SHP77 treated with DMSO at 0.1 percent for 48 hours (cell line): ENCODE results near the gene NFASC.
A peak's percentile ranks its signal among the peaks of the same experiment; 100 is the strongest.

Source experiments
- DNase-seq: peaks from one replicate; lab custom pipeline; 2025; lab: John Stamatoyannopoulos, UW

Gene NFASC

DNA sequence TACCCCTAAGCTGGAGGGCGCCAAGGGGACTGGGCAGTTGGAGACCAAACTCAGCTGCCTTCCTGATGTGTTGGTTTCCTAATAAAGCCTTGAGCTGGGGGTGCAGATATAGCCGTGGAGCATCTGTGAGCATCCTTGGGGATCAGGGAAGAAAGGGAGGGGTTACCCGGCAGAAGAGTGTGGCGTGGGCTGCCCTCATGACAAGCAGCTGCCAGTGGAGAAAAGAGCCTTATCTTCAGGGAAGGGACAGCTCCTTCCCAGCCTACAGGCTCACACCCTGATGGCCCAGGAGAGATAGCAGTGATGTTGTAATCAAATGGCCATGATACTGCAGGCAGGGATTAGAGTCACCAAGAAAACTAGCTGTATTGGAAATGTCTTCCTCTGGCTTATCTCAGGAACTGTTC lies 10.8 kb upstream of the NFASC start:
- no peak for DNase-seq

DNA sequence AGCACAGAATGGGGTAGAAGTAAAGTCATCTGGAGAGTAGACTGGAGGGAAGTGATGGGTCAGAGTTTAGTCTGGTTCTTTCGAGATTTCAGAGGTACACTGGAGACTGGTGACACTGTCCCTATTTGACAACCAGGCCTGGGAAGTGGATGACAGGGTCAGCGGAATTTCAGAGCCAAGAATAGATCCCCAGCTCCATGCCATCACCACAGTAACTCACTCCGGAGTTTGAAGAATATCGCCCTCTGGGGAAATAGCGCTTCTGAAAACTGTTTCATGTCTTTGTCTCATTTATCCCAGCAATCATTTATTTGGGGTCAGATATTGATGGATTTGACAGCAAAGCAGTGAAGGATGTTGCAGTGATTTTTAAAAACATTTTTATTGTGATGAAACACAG lies 7.6 kb upstream of the NFASC start:
- no peak for DNase-seq

DNA sequence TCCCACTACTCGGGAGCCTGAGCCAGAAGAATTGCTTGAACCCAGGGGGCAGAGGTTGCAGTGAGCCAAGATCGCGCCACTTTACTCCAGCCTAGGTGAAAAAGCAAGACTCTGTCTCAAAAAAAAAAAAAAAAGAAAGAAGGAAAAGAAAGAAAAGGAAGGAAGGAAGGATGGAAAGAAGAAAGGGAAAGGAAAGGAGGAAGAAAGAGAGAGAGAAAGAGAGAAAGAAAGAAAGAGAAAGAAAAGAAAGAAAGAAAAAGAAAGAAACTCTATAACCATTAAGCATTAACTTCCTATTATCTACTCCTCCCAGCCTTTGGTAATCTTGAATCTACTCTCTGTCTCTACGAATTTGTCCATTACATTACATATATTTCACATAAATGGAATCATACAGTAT lies 6.9 kb upstream of the NFASC start:
- no peak for DNase-seq

DNA sequence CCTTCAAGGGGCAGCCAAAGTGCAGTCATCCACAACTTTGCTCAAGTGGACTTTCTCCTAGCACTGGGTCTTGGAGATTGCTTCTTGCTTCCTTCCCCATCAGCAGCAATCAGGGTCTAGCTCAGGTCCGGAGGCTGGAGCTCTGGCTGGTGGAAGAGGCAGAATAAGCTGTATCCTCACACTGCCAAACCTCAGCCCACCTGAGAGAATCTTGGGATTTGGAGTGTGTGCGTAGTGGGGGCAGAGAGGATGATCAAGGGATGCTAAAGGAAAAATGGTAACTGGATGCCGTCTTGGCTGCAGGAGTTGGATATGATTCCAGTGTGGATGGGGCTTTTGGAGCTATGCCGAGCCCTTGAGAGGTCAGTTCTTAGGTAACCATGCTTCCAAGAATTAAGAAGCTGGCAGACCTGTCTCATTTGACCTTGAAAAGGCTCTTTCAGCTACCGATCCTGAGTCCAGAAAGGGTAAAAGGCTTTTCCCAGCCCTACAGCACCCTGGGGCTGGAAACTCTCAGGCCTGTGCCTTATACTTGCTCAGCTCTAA lies 4.5 kb upstream of the NFASC start:
- no peak for DNase-seq

DNA sequence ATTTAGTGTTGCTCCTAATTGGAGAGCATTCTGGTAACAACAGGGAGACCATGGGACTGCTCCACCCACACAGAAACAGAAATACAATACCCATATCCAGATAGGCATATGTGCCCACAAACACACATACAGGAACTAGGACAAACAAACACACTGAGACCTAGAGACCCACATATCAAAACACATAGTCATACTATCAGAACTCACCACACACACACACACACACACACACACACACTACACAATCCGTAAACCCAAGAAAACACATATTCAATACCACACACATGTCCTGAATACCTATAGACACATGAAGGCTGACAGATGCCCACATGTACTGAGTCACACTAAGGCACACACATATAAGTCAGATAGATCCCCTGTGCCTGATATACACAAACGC lies 3.5 kb upstream of the NFASC start:
- DNase-seq = no peak

DNA sequence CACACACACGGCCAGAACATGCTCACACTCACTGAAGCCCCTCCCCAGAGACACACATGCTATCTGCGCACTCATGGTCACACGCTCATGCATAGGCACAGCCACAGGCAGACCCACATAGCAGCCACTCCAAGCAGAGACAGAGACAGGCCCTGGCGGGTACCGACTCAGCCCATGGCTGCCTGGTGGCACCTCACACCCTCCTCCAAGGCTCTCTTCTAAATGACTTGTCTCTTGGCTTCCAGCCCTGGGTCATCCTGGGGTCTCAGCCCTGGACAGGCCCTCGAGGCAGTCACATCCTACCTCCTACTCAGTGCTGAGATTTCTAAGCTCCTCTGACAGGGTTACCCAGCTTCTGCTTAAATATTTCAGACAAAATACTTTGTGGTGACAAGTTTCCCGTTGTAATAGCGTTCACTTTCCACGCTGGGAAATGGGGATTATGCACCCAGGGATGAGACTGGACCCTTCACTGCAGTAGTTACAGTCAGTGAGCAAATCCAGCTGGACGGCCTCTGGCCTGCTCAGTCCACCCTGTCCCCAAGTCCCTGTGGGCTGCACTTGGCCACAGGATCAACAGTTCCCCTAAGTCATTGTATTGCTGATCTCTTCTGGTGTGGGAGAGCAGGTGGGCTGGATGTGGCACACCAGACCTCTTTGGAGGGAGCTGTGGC lies 2.9 kb upstream of the NFASC start:
- DNase-seq = no peak

DNA sequence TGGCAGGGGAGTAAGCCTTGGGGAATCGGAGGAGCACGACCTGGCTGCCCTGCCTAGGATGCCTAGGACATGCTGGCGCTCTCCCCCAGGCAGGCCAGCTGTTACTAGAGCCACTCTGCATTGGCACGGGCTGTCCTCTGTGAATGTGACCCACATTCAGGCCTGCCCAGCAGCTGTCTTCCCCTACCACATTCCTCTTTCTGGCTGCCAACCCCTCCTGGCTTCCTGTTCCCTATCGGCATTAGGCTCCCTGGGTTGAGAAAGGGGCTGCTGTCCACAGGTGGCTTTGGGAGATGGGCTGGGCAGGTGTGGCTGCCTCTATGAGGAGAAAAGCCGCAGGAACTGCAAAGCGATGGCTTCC lies 2.3 kb upstream of the NFASC start:
- no peak for DNase-seq

DNA sequence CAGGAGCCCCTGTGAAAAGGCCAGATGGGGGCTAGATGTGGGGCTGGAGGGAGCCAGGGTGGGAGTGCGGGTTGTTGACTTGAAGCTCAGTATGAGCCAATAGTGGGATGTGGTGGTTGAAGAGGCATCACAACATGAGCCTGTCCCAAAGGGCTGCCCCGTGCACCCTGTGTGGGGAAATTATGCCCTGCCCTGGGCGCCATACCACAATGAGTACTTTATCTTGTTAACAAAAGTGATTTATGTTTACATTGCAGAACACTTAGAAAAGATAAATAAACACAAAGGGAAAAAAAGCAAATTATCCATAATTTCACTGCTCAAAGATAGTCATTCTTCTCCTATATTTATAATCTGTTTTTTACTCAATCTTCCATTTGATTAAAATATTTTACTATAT lies 1.6 kb upstream of the NFASC start:
- no peak for DNase-seq

DNA sequence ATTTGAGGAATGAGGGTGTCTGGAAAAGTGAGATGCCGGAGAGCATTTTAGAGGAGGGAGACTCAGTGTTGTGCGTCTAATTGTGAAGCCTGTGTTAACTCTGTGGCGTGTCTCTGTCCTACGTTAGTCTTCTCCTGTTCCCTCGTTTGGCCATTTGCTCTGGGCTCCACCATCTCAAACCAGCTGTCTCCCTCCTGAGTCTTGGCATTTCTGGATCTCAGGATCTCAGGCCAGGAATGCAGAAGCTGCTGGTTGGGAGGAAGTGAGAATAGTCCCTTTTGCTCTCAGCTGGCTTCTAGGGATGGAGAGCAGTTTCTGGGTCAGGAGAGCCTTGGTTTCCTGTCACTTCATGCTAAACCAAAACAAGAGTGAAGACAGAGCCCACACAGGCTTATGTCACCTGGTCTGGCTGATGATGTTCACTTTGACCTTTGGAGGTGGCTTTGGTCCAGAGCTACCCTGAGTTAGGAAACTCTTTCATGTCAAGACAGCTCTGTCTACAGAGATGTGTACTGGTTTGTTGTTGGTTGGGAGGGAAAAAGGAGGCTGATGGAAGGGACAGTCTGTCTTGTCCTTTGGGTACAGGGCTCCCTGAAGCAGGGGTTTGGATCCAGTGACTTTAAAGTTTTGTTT lies 859 bp downstream of the NFASC start:
- DNase-seq = no peak

DNA sequence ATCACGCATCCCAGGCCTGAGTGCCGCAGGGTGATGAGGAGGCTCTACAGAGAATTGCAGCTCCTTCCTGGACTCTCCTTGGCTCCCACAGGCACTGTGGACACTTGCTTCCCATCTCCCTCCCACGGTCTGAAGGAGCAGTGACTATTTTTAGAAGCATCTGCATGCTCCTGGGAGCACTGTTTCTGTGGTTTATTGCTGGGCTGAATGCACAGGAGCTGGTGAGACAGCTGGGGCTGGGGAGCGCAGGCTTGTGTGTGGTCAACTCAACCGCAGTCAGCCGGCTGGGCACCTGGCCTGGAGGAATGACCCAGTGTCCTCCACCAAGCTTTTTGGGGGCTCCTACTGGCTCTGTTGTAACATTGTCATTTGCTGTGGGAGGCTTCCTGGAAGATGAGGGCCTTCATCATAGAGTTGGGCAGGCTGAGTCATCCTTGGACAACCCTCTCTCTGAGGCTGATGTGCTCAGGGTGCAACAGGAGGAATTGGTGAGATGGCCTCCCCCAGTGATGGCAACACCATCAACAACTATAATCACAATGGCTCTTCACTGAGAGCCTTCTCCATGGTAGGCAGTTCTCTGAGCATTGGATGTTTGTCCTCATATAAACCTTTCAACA lies 1.7 kb downstream of the NFASC start:
- no peak for DNase-seq

DNA sequence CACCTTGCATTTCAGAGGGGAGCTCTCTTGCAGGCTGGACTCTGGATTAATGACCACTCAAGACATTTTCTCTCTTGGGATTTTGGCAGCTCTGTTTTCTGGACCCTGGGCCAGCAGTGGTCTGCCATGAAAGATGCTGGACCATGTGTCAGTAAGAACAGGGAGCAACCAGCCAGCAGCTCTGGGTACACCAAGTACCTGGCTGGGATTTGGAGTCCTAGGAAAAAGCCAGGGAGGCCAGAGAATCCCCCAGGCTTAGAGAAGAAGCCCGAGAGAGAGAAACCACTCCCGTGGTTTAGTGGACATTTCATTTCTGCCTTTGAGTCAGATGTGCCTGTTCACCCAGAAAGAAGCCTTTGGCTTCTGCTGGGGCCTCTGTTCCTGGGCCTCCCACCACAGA lies 2.5 kb downstream of the NFASC start:
- DNase-seq = no peak

DNA sequence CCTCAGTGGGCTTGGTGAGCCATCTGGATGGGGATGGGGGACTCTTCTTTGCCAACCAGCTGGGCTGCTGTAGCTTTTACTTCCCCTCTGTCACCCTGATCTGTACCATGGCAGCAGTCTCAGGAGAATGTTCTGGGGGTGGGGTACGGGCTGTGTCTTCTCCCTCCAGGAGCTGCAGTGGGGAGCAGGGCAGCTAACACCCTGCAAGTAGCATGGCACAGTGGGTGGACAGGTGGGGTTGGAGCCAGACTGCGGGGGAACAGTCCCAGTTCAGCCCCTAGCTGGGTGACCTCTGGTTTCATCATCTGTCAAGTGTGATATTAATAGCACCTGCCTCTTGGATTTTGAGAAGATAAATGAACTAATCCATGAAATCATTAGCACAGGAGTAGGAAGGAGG lies 3.1 kb downstream of the NFASC start:
- DNase-seq = no peak

DNA sequence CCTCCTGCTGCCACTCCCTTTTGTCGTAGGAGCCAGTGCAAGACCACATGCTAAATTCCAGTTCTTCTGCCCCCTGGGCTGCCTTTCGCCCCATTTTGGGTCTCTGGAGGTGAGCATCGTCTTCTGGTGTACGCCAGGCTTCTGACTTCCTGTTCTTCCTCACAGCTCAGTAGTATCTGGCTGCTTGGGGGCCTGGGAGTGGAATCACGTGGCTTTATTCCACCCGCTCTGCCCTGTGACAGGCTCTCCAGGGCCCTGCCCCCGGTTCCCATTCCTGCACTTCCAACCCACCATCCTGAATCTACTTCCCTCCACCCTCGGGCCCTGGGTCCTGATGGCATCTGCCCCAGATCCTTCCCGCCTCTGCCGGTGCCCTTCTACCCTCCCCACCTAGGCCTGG lies 3.6 kb downstream of the NFASC start:
- DNase-seq = no peak

DNA sequence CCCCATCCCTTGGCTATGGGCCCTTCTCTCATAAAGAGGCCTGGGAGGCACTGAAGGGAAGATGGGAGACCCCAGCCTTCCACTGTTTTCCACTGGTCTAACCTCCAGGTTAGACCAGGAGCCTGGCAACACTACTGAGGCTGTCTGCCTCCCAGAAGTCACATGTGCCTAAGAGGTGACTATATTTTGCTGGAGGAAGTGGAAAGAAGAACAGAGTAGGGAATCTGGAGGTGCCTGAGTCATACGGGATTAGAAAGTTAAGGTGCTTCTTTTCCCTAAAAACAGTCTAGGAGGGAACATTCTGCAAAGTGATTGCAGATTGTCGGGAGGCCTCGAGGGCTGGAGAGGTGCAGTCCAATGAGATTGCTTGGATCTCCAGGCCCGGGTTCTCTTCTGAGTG lies 4.6 kb downstream of the NFASC start:
- no peak for DNase-seq

DNA sequence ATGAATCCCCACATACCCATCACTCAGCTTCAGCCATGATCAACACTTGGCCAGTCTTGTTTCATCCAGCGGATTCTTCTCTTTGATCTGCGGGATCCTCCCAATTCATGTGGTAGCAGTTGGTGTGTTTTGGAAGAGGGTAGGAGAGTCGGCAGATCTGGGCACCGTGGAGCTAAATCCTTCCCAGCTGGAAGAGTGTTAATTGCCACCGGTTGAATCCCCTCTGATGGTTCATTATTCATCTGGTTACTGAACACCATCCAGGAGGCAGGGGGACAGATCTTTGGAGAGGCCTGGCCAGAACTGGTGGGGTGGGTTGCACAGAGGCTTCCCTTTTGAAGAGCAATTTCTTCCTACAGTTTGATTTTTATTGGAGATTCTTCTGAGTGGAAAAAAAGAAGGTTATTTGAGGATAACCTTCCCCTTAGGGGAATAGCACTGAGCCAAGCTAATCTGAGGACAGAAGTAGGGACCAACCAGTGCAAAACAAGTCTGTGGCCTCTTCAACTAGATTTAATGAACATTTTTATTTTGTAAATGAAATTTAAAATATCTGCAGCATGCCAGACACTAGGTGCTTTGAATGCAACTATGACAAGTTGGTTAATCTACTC lies 8.1 kb downstream of the NFASC start:
- no peak for DNase-seq

DNA sequence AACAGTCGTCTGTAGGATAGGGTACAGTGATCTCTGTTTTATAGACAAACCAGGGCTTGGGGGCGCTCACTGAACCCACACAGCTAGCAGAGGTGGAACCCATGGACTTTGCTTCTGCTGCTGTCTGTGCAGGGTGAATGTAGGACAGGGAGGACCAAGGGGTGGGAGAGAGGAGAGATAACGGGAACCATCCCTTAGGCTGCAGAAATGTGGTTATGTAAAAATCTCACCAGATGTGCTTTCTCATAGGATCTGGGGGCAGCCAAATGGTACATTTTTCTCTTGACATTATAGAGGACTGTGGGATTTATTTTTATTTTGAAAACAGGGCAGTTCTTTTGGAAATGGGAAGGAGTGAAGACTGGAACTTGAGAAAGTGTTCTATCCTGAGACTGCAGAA lies 8.7 kb downstream of the NFASC start:
- no peak for DNase-seq

DNA sequence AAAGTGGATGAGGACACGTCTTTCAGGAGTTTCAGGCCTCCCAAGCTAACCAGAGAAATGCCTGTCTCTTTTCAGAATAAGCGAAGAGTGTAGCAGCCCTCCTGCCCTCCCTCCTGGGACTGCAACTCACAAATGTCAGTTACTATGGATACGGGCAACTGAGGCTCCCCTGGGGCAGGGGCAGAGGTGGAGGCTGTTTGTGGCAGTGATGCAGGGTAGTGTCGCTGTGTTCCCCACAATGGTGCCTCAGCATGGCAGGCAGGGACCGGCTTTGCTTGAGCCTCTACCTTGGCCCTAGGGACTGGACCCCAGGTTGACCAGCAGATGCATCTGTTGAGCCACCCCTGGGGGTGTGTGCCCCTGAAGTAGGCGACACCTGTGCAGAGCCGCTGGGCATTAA lies 10.2 kb downstream of the NFASC start:
- DNase-seq = no peak

DNA sequence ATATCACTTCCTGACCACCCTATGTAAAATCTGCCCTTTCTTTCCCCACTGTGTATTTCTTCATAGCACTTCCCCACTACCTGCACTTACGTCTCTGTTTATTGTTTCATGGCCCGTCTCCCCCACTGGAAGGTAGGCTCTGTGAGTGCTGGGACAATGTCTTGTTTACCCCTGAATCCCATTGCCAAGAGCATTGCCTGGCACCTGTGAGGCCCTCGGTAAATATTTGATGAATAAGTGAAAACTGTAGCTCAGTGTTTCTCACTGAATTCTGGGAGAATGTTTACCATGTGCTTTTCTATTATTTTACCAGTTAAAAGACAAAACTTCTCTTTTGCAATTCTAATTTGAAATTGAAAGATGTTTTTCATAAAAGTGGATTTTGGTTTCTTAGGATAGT lies 11.8 kb downstream of the NFASC start:
- peak; percentile 12 for DNase-seq

DNA sequence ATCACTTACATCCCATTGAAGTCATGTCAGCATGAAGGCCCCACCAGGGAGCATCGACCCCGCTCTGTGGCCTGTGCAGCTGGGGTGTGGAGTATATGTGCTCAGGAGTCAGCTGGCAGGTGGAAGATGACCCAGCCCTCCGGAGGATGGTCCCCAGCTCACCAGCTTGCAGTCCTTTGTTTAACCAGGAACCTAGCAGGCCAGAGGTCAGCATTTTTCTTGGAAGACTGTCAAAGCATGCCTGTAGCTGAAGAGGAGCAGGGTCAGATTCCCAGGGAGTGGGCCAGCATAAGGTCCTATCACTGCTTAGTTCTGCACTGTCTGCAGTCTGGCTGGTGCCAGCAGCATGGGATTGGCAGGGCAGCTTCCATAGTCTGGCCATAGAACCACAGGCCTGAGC lies 12.7 kb downstream of the NFASC start:
- no peak for DNase-seq

DNA sequence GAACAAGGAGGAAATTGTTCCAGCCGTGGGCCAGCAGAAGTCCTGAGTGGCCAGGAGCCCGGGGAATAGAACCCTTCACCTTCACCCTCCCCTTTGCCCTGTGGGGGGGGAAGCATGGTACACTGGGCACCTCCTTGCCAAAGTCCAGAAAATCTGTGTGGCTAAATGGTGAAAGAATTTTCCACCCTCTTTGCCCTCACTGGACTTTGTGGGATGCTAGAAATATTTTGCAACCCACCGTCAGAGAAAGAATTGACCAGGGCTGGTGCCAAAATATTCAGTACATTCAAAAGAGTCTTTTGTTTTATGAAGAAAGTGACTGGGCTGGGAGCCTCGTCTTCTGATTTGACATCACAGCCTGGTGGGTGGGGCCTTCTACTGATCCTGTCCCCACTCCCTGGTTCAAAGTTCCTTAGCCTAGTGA lies 14.6 kb downstream of the NFASC start:
- no peak for DNase-seq

DNA sequence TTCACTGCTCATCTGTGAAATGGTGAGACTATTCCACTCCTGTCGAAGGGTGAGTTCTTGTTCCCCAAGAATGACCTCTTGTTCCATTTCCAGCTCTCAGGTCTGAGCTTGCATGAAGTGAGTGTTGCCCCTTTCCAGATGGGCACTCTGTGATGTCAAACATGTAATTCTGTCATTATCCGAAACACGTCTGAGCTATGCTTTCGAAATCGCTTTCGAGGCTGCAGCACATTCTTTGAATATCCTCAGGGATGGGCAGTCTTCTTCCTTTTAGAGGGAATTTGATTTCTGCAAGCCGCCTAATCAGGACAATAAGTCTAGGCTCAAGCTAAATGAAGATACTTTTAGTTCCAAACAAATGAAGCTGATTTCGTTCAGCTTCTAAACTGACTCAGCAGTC lies 15.1 kb downstream of the NFASC start:
- no peak for DNase-seq

DNA sequence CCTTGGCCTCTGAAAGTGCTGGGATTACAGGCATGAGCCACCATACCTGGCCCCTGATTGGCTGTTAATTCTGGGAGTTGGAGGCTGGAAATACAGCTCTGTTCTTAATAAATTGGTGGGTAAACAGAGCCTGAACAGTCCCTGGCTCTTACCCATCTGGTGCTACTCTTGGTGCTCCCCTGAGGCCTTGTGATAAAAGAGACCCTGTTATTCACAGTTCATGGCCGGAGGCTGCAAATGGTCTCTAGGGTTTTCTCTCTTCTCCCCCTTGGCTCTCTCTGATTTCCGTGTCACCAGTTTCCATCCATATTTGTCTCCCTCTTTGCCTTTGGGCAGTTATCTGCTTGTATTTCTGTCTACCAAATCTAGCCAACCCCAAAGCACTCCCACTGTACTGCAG lies 17.2 kb downstream of the NFASC start:
- DNase-seq = no peak

DNA sequence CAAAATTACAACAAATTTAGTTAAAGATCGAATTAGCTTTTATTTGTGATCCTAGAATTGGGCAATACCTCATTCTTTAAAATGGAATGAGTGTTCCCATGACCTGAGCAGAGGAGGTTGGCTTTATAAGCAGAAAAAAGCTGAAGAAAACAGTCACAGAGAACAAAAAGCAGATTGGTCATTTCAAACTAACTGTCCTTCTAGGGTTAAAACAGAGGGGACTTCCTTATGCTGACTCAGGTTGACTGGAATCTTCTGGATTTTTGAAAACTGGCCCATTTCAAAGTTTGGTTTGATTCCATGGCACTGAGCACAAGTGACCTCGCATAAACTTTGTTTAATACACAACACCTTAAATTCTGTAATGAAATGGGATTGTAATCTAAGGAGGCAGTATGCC lies 17.6 kb downstream of the NFASC start:
- DNase-seq = no peak
